Inflammatory macrophage treated with lipopolysaccharide for 4 hours (primary cell): Measurements from ENCODE around the gene GJE1.
"Not testable (repeated sequence)": the region's sequence is repeated elsewhere in the genome, so short reads cannot be mapped to it uniquely, and the experiment has no call there.

Experiments used
- DNase-seq: peaks from one replicate; pipeline ENCODE4 v3.0.0-alpha.2; 2020

GJE1 gene, protein sequence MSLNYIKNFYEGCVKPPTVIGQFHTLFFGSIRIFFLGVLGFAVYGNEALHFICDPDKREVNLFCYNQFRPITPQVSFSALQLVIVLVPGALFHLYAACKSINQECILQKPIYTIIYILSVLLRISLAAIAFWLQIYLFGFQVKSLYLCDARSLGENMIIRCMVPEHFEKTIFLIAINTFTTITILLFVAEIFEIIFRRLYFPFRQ

DNA sequence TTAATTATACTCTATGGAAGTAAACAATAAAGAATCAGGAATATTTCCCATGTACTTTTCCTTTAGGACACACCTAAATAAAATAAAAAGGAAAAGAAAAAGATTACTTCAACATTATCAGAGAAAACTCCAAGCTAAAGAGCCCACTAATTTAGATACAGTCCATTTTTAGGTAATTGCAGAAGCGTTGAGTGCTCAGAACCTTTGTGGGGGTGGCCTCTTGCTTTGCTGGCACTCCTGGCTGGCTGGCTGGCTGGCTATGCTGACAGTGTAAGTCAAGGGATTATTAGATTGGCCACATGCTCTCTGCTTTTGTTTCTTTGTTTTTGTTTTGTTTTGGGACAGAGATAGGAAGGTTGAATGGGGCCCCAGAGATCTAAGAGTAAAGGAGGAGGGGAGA is at the start of gene GJE1:
TSS of gene GJE1 (plus strand) at position 301 of the 400 bp plus-strand sequence. CDS start 234 bp downstream, outside the sequence.
- no peak for DNase-seq

DNA sequence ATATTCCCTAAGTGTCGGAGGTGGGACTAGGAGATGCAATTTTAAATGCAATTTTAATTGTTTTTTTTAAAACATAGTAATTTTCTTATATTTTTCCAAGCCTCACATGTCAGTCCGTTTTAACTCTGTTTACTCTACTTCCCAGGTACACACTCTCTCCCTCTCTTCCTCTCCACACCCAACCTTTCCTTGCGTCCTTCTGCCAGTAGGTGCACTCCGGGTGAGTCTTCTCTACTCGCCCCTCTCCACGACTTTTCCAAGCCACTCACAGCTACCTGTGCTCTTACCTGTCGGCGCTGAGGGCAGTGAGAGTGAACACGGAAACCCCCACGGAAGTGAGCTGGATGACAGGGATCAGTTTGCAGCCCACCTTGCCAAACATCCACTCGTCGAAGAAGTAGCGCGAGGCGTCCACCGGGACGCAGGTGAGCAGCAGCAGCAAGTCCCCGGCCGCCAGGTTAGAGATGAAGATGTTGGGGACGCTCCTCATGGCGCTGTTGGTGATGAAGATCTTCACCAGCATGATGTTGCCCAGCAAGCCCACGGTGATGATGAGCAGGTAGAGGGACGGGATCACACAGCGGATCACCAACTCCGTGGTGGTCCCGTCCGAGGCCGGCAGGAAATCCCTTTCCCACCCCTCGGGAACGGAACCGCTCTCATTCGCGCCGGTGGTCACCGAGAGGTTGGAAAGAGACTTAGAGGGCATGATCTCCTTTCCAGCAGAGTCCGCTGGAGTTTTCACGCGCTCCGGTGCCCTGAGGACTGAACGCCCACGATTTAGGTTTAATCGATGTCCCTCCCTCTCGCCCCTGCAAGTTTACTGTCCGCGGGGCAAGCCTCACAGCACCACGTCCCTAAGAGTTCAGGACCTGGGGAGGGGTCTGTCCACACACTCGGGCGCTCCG is 44.5 kb upstream of the GJE1 start:
- DNase-seq: no peak

DNA sequence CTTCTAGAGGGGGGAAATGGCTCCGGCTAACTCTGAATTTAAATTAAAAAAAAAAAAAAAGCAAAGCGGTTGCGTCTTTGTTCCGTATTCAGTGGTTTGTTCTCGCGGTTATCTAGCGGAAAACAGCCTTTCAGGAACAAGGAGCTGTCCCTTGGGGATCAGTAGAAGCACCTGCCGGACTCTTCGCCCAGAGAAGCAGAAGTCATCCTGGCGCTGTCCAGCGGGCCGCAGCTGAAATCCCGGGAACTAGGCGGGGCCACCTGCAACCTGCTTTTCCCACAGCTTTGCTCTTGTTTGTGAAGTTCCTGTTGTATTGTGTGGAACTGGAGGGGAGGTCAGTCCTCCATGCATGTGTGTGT is 43.9 kb upstream of the GJE1 start:
- DNase-seq: no peak

DNA sequence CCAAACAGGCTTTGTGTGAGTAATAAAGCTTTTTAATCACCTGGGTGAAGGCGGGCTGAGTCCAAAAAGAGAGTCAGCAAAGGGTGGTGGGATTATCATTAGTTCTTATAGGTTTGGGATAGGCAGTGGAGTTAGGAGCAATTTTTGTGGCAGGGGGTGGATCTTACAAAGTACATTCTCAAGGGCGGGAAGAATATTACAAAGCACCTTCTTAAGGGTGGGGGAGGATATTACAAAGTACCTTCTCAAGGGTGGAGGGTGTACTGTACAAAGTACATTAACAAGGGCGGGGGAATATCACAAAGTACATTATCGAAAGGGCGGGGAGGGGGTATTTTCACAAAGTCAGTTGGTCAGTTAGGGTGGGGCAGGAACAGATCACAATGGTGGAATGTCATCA is 27.9 kb upstream of the GJE1 start:
- DNase-seq: not testable (repeated sequence)

DNA sequence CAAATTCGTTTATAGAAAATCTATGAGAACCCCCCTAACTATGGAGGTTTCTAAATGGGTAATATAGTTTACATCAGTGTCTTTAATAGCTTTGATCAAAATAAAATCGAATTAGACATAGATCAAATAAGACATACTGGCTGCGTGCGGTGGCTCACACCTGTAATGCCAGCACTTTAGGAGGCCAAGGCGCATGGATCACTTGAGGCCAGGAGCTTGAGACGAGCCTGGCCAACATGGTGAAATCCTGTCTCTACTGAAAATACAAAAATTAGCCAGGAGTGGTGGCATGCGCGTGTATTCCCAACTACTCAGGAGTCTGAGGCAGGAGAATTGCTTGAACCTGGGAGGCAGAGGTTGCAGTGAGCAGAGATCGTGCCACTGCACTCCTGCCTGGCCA is 21.9 kb upstream of the GJE1 start:
- not testable (repeated sequence) for DNase-seq

DNA sequence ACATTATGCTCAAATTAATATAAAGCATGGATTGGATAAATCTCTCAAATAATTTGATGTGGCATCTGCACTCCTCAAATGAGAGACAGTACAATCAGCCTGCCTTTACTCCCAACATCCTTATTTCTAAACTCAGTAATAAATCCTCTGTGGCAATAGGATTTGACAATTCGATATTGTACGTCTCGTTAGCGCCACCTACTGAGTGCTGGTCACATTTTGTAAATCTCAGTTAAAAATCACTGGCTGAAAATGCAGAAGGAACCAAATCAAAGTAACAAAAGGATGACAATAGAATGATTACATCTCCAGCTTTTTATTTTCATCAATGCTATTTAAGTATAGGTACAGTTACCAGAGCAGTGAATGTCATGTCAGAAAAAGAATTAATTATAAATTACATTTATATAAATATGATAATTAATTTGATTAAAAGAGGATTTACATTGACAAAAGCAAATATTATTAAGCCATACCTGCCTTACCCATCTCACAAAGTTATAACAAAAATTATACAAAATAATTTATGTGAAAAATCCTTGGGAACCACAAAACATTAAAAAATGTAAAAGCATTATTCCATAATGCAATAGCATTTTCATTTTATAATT is 20.2 kb upstream of the GJE1 start:
- DNase-seq: peak; percentile 82

DNA sequence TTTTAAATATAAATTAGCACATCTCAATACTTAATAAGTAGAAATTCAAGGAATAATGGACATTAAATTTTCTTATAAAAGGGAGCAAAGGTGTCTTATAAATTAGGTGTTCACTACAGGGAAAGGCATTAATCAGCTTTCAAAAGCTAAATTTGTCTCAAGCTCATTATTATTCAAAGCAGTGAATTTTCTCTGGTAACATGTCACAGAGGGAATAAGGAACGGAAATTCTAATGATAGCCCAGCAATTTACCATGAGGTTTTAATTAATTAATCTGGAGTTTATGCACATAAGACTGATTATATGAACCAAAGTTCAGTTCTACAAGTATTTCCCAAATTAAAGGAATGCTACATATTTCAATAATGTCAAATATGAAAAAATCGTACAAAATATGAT is 15.4 kb upstream of the GJE1 start:
- DNase-seq: no peak

DNA sequence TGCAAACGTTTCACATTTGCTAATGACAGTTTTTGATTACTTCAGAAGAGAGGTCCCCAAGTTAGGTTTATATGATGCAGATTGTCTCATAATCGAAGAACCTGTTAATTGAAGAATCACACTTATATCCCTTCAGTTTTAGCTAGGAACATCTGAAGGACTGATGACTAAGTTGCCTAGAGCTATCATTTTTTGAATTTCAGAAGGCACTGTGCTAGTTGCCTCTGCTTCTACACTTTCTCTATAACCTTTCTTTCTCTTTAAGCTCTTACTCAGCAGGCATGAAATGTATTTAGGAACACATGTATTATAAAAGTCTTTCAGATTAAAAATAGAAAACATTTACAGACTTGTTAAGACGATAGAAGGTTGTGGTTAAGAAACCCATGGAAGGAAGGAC is 14.4 kb upstream of the GJE1 start:
- DNase-seq: no peak

DNA sequence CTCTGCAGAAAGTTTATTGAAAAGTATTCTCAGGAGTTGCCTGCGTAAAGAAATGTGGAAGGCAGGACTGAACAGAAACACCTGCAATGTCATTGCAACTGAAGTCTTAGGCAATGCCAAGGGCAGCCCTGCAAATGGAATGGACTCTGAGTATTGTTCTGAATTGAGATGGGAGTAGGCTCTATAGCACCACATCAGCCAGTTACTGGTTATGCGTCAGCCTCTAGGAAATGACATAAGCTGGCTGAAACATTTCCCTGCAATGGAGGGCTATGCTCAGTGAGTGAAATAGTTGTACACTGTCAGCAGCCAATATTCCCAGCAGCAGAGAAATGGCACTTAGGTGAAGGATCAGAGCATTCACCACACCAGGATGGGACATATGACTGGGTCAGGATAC is 13.8 kb upstream of the GJE1 start:
- DNase-seq: no peak

DNA sequence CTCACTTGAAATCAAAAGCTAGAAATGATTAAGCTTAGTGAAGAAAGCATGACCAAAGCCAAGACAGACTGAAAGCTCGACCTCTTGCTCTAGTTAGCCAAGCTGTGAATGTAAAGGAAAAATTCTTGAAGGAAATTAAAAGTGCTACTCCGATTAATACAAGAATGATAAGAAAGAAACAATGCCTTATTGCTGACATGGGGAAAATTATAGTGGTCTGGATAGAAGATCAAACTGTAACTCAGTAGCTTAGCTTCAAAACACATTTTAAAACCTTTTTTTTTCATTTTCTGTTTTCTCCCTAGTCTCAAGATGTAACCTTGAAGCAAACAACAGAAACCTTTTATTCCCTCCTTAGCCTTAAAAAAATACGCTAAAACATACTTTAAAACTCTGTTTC is 11.4 kb upstream of the GJE1 start:
- DNase-seq: no peak

DNA sequence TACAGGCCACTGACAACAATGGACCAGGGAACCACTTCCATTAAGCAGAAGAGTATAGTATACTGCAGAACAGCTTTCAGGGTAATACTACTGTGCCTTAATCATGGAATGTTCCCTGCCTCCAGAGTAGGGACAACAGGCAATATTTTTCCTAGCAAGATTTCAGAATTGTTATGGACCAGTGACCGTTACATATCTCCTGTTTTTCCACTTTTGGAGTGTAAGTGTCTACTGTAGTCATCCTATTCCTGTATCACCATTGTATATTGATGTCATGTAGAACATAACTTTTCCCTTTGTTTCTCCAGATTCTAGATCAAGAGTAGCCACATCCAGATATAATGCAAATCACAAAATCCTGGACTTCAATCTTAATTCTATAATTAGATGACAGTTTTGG is 1.9 kb upstream of the GJE1 start:
- DNase-seq: no peak

DNA sequence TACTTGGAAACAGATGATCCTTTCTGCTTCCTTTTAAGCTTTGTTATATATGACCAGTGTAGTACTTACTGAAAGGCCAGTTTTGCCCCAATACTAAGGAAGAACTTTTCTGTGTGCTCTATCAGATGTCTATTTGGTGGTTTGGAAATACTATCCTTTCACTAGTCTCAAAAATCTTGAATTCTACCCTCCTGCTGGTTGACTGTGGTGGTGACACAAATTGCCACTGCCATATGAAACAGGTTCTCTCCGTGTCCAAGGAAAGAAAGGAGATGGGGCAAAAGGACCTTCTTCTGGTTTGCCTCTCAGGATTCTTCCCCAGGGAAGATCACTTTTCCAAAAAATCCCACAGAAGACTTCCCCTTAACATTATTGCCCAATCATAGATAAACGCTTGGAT is 6.2 kb downstream of the GJE1 start:
- no peak for DNase-seq

DNA sequence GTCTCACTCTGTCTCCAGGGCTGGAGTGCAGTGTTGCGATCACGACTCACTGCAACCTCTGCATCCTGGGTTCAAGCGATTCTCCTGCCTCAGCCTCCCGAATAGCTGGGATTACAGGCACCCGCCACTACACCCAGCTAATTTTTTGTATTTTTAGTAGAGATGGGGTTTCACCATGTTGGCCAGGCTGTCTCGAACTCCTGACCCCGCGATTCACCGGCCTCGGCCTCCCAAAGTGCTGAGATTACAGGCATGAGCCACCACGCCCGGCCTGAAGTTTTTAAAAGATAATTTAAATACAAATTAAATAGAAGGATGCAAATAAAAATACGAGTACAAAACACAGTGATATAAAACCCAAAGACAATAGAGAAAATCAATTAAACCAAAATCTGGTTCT is 8.8 kb downstream of the GJE1 start:
- not testable (repeated sequence) for DNase-seq

DNA sequence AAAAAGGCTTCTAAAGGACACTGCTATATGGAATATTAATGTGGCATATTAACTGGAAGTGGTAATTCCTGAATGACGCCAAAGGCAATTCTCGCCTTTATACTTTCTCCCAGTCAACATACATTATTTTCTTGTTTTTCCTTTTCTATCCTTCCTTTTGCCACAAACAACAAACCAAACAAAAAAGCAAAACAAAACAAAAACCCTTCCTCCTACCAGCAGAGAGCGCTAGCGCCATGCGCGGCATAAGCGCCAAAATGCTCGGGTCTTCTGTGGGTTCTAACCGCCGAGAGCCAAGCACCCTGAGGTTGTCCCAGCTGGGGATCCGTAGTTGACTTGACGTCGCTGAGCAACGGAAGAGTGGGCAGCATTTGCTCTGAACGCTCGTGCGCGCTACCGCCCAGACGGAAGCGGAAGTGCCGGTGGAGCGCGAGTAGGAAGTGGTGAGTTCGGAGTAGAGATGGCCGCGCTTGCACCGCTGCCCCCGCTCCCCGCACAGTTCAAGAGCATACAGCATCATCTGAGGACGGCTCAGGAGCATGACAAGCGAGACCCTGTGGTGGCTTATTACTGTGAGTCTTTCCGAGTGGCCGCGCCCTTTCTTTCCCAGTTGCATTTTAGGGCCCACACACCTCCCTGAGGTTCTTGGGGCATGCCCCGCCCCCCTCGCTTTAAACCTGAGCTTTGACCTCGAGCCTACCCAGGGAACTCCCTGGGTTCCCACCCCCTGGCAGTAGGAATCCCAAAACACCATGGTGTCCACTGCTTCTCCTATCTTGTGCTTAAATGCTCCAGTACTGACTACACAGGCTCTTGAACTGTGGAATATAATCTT is 14.3 kb downstream of the GJE1 start, which contains the start of the genes NMBR and VTA1:
TSS of gene NMBR (minus strand) at position 295 of the 835 bp plus-strand sequence. CDS start 58,464 bp downstream, outside the sequence.
TSS of gene VTA1 (plus strand) at position 436 of the 835 bp plus-strand sequence. CDS start at position 461, 25 bp downstream.
- DNase-seq: peak; percentile 99

DNA sequence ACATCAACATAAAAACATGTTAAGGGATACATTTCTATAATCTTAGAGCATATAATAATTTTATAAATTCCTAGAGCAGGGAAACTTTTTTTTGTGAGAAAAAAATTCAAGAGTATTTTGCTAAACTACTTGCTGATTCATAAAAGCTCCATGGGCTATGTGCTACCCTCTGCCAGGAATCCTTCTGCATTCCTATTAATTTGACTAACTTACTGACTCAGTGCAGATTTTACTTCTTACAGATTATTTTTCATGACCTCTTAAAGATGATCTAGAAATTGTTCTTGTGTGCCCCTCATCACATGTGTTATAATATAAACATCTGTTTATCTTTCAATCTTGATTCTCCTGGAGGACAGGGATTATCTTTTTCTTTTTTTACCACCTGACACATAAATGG is 20.0 kb downstream of the GJE1 start:
- DNase-seq: no peak

DNA sequence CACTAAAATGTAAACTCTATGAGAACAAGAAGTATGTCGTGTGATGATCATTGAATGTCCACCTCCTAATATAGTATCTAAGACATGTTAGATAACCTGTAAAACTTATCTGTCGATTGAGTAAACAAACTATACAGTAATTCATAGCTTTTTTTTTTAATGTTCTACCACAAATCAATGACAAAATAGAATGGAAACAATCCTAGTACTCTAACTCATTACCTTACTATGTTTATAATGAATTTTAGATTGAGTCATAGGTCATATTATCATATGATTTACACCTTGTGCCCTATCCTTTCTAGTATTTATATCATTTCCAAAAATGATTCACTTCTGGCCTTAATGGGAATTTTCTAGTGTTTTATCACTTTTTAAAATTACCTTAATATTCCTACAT is 20.5 kb downstream of the GJE1 start:
- no peak for DNase-seq

DNA sequence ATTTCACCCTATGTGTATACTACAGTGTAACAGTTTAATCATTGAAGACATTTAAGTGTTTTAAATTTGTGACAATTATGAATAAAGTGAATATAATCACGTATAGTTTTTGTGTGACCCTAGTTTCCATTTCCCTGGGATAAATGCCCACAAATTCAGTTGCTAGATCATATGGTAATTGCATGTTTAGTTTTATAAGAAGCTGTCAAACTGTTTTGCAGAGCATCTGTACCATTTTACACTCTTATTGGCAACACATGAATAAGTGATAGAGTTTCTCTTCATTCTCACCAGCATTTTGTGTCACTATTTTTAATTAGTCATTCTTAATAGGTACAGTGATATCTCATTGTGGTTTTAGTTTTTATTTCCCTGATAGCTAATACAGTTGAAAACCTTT is 21.6 kb downstream of the GJE1 start:
- no peak for DNase-seq

DNA sequence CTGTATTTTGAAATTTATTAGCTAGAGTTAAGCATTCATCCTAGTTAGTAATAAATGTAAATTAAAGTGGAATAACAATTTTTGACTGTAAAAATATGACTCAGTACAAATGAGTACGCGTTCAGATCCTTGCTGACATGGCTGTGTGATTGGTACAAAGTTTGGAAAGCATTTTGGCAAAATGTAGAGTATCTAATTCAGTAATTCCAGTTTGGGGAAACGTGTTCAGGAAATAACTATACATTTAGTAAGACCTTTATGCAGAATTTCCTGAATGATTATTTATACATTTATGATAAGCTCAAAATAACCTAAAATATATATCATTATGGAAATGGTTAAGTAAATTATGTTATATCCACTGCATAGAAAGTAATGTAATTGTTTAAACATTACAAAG is 22.4 kb downstream of the GJE1 start:
- DNase-seq: no peak

DNA sequence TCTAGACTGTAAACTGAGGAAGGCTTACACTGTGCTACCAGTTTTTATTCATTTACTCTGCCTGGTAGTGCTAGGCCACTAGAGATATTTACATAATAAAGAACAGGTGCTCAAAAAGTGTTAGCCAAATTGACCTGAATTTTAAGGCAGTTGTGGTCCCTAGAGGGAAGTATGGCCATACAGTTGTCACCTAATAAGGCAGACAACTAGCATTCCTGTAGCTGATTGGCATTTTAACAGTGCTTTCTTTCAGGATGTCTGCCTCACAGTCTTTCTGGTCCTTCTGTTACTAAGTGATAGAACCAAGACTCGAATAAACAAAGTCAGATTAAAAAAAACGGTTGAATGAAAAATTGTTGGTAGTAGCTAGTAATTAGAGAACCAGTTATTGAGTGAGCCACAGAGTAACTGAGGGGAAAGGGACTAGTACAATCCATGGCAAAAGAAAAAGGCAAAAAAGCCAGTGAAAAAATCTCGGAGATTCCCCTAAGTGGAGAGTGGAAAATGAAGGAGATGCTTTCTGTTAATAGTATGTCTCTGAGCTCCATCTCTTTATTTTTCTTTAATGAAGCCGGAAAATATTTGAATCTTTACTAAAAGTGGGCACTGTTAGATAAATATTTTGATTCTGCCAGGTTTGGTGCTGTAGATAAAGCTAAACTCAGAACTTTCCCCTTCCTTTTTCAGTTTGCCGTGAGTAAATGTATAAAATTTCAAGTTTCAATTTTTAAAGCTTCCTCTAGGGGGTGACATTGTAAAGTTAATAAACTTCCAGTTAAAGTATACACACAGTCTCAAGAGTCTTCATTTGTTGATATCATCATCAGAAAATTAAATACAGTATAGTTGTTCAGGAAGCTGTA is 23.4 kb downstream of the GJE1 start:
- DNase-seq: peak; percentile 41

DNA sequence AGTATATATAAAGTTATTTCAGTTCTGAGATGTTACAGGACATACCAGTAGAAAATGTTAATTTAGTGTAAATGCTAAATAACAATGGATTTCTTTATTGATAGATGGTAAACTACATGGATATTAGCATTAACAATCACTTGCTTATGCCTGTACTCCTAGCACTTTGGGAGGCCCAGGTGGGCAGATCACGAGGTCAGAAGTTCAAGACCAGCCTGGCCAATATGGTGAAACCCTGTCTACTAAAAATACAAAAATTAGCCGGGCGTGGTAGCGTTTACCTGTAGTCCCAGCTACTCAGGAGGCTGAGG is 24.0 kb downstream of the GJE1 start:
- DNase-seq: not testable (repeated sequence)

DNA sequence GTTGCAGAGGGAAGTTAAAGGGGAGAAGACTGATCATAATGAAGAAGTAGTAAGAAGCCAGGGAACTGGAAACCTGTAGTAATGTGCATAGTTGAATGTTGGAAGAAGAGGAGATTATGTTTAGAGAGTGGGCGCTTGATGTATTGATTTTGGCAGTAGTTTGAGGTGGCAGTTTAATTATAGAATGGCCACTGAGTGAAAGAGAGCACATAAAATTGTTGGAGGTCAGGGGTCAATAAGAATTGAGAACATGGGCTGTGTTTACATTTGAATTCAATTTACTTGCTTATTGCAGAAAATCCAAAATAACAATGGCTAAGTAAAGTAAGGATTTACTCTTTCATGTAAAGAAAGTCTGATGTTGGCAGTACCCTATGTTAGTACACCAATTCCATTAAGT is 30.1 kb downstream of the GJE1 start:
- DNase-seq: no peak

DNA sequence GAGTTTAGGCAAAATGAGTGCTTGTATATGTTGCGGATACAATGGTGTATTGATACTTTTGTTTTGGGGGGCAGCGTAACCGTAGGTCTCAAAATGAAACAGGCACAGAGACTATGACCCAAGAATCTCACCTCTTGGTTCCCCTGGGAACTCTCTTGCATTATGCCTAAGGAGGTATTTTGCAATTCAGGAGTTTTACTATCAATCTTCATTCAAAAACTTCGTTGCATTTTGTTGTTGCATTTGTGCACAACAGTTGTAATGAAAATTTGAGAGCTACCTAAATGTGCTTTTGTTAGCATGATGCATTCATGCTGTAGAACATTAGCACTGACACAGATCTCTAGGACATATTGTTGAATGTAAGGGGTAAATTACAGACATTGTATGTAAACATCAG is 32.5 kb downstream of the GJE1 start:
- DNase-seq: no peak
